ENCODE results near the gene B3GALT5.

Gene B3GALT5

DNA sequence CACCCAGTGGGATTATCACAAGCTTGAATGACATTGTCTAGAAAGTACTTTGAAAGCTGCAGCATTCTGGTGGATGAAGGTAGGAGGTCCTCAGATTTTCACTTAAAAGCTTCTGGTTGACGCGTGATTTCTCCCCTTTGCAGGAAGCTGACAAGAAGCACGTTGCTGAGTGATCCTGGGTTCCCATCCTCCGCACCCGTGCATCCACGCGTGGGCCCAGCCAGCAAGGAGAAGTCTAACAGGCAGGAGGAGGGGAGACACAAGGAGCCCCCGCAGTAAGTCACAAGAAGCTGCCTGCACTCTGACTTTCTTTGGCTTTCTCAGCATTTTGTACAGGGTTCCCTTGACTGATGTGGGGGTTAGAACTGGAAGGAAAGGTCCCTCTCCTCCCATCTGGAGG lies 7.8 kb upstream of the B3GALT5 start:
- no peak for DNase-seq (ENCODE audit: low read depth in 3 of 3, low spot score in 1 of 3)

DNA sequence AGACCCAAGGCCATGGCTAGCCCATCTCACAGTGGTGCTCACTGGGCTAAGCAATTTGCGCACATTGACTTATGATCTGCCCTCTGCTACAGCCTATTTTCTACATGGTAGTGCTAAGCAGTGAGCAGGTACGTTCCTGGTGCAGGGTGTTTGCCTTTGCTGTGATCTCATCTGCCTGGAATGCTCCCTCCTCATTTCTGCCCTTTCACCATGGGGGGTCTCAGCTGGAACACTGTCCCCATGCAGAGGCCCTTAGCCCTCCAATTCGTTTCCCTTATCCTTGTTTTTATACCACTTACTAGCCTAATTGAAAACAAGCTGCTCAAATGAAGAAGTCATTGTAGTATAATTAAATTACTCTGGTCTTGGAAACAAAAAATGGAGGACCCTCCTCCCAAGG lies 2.0 kb upstream of the B3GALT5 start:
- no peak for DNase-seq (ENCODE audit: low read depth in 3 of 3, low spot score in 1 of 3)

DNA sequence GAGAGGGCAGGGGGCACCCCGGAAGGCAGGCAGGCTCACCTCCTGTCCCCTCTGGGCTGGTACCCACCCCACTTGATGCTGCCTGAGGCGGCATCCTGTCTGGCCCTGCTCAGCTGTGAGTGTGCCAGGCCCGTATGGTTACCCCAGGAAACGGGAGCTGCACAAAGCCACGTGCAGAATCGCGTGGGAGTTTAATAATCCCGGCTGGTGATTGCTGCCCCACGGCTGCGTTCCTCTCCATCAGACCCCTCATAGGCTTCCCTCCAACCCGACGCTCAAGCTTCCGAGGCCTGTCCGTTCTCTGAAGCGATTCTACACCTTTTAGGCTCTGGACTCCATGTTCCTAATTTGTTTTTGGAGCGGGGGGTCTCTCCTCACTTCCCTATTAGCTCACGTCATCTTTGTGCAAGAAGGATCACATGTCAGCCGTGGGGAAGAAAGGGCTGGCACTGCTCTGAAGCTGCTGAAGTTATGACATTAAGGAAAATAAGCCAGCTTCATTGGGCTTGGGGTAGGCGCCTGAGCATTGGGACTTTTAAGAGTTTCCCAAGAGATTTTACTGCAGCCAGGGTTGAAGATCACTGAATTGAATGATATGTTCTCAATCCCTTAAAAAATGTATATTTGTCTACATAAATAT lies 1.1 kb upstream of the B3GALT5 start:
- DNase-seq (ENCODE audit: low read depth in 3 of 3, low spot score in 1 of 3), result no peak

DNA sequence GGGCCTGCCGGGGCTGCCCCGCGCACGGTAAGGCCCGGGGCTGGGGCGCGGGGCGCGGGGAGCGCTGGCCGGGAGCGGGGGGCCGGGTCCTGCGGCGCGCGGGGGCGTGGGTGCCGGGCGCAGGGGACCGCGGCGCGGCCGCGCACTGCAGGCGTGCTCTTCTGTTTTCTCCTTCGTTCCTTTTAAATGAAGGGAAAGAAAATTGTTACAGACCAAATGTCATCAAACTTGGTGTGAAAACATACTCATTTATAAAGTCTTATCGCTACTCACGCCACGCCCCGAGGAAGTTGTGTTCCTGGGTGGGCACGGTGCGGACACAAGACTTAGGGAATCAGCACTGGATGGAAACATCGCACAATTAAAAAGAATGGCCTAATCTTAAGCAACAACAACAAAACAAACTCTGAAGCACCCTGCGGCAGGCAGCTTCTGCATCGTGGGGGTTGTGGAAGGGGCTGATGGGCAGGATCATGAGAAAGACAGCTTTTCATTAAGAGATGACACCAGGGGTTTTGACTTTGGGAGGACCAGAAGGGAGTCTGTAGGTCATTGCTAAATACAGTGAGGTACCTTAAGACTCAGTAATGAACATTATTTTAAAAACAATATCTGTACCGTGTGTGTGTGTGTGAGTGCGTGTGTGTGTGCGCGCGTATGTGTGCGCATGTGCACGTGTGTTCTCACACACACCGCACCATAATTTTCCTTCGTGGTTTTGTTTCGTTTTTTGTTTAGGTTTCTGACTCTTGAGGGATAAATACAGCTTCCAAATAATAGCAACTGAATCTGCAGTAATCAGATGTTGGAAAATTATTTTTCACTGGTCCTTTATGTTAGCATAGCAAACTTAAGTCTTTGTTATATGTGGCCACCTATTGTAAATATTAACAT lies 548 bp downstream of the B3GALT5 start:
- DNase-seq (ENCODE audit: low read depth in 3 of 3, low spot score in 1 of 3), result no peak

DNA sequence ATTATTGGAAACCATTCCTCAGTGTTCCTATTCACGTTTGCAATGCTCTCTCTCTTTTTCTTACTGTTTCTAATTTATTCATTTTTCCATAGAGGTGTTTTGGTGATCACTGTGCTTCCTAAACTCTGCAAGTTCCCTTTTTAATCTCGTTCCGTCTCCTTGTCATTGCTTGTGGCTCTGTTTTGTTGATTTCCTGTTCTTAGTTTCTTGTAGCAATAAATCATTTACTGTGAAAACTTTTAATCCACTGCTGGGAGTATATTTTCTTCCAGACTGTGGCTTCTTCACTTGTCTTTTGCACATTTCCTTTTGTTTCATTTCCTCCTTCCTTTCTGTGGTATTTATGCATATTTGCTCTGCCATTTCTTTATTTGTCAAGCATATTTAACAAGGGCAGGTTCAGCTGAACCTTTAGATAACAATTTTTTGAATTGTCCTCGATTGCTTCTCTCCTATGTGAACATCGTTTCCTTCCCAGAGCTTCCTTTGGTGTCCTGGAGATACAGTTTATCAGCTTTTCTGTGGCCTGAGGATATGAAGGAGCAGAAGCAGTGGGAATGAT lies 3.6 kb downstream of the B3GALT5 start:
- DNase-seq (ENCODE audit: low read depth in 3 of 3, low spot score in 1 of 3), result no peak

DNA sequence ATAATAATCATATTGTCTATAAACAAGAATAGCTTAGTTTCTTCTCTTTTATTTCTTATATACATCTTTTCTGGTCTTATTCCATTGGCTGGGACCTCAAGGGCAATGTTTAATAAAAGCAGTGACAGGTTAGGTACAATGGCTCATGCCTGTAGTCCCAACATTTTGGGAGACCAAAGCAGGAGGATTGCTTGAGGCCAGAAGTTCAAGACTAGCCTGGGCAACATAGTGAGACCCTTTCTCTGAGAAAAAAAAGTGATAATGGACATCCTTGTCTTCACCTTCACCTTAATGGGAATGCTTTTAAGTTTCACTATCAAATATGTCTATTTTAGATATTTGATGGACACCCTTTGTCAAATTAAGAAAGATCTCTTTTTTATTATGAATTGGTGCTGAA lies 8.1 kb downstream of the B3GALT5 start:
- DNase-seq (ENCODE audit: low read depth in 3 of 3, low spot score in 1 of 3), result no peak

DNA sequence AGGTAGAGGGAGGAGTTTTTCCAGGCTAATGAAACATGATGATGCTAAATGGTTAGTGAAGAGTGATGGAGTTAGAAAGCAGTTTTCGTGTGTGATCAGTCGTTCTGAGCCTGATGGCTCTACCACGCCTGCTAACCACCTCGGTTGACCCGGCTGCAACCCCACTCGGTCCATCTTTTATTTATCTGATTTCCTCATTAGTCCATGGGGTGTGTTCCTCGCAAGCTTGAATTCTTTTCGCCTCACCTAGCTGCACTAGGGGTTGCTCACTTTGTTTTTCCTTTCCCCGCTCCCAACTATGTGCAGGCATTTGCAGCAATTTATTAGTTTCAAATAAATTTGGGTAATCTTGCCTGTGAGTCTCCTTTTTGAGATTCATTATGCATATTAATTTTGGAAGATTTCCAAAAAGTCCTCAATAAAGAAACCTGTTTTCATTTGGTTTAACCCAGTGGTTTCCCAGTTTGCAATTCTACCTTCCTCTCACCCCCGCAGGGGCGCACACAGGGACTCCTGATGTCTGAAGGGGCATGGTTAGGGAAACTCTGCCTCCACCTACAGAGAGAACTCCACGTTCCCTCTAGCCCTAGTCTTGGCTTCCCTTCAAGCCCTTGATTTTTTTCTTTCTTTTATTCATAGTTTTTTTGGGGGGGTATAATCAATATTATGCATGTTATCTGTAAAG lies 12.6 kb downstream of the B3GALT5 start:
- DNase-seq (ENCODE audit: low read depth in 3 of 3, low spot score in 1 of 3), result no peak

DNA sequence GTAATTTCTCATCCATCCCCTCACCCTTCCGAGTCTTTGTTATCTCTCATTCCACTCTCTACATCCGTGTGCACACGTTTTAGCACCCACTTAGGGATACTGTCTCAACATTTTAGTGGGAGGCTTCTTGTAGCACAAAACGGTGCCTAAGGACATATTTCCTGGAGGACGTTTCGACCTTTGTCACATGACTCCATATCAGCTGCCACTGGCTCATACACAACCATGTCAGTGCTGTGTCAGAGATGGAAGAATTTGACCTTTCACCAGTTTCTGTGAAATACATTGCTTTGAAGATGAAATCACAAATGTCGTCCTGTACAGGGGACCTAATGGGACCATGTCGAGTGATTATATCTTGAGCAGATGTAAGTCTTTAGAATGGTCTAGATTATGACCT lies 15.6 kb downstream of the B3GALT5 start:
- no peak for DNase-seq (ENCODE audit: low read depth in 3 of 3, low spot score in 1 of 3)

DNA sequence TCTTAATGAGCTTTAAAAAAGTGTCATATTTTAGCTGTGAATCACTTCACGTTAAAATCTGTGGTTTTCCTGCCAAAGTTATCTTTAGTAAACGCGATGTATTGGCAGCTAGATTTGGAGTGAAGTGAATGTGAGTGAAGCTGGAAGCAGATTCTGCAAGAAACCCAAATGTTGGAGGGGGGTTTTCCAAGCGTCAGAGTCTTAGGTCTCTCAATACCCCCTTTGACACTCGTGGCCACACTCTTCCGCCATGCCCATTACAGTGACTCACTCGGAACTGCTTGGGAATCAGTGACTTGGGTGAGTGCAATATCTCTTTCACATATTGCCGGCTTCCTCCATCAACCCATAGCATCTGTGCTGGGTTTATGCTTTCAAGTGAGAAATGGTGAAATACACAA lies 17.5 kb downstream of the B3GALT5 start:
- DNase-seq (ENCODE audit: low read depth in 3 of 3, low spot score in 1 of 3), result no peak

DNA sequence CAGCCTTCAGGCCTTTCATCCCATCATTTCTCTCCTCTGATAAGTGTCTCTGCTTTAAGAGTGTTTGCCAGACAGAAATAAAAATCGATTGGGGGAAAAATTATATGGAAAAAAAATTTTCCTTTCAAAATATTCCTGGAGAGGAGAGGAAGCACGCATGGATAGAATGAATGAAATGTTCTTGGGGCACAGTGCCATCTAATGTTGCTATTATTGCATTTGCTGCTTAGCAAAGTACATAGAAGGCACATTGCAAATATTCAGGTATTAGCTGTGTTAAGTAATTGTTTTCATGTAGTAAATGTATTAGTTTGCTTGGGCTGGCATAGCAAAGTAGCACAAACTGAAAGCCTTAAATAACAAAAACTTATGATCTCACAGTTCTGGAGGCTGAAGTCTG lies 18.1 kb downstream of the B3GALT5 start:
- no peak for DNase-seq (ENCODE audit: low read depth in 3 of 3, low spot score in 1 of 3)

DNA sequence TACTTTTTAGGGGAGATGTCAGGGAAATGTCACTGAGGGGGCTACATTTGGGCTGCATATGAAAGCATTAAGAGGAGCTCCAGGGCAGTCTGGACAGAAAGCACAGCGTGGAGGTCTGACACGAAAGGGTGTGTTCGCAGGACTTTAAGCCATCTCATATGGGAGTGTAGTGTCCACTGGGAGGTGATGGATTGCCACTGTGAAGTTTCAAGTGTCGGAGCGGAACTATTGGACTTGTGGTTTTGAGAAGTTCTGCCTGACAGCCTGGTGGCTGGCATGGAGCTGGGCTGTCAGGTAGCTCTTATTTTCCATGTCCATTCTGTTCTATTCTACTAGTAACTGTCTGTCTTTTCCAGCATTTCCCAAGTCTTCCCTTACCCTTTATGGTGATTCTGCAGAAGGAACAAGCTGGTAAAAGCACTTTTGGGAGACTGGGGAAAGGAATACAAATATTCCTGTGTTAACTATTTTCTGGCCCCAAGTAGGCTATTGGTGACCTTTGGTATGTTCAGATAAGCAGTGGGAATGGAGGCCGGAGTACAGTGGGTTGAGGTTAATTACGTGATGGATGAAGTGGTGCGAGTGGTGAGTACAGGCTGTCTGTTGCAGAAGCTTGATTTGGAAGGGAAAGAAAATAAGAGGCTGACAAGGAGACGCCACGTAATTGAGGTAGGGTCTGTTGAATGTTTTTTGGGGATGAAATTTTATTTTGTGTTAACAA lies 19.3 kb downstream of the B3GALT5 start:
- DNase-seq (ENCODE audit: low read depth in 3 of 3, low spot score in 1 of 3), result no peak

DNA sequence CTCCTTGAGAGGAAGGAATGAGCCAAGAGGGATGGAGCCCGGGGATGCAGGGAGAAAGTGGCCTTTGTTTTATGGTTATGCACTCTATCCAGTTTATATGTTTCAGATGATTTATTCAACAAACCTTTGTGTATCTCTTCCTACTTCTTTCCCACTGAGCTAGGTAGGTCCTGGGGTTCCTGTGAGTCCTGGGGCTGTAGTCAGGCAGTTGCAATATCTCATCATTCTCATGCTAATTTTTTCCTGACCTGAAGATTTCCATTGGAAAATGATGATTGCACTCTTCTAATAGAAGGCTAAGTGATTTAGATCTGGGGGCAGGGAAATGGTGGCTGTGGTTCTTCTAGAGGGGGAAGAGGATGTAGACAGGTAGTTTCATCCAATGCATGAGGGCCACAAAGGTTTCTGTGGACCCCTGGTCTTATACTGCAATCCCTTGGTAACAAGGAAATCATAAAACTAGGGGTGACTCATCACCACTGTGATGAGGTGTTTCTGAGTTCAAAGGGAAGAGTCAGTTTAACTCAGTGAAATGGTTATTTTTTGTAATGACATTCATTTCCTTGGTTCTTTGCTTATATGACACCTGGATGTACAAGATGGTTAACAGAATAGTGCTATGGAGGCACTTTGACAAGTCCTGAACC lies 20.2 kb downstream of the B3GALT5 start:
- no peak for DNase-seq (ENCODE audit: low read depth in 3 of 3, low spot score in 1 of 3)

DNA sequence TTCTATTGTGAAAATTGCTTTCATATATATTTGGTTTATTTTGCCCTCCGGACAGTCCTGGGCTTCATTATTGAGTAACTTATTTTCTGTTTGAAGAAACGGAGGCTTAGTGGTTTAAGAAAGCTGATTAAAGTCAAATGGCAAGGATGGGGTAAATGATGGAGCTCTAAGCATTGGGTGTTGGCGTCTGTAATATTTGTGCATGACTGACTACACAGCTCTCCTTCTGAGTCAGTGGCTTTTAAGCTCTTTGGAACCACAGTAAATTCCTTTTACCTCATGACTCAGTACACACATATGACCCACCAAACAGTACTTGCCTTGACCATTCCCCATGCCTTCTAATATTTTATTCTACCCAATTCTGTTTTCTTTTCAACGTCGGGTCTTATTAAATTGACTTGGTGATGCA lies 21.0 kb downstream of the B3GALT5 start:
- no peak for DNase-seq (ENCODE audit: low read depth in 3 of 3, low spot score in 1 of 3)

DNA sequence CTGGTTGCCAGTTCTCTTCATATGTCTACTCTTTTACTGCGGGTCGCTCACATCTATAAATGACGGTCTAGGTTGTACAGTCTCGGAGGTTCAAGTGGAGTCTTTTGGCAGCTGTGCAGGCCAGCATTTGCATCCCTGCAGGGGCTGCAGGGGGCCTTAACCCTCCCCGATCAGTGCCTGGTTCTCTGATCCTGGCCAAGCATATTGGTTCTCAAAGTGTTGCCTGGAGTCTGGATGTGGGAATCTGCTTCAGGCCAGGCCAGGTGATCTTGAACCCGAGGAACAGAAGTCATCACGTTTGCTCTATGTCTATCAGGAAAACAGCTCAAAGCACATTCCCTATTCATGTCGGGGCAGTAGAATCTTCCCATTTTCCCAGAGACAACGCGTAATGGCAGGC lies 21.8 kb downstream of the B3GALT5 start:
- no peak for DNase-seq (ENCODE audit: low read depth in 3 of 3, low spot score in 1 of 3)

DNA sequence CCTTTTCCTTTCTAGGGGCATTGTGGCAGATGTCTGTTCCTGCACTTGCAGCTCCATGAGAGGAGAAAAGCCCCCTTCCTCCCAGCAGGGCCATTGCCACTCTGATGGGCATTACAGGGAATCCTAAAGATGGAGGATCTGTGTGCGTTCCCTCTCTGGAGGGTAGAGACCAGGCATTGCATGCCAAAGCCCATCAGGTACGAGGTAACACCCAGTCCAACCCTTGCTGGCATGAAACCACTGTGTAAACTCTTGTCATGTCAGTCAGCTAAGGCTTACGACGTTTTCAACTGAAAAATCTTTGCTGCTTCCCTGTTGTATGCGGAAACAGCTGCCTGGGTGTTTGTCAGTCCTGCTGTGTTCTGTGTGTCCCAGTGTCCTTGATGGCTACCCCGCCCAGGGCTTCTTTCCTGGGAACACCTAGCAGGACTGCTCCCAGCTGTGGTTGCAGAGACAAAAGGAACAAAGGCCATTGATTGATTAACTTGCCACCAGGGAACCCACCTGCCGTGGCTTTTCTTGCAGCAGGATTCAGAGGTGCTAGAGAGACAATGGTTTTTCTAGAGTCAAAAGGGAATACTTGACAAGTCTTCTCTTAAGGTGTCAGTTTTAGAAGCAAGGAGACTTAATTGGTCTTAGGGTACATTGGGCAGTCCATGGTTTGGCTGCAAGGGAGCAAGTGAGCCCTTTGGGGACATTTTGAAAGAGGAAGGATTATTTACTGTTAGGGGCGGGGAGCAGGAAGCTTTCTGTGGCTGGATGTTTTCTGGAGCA lies 24.6 kb downstream of the B3GALT5 start:
- DNase-seq (ENCODE audit: low read depth in 3 of 3, low spot score in 1 of 3), result no peak

DNA sequence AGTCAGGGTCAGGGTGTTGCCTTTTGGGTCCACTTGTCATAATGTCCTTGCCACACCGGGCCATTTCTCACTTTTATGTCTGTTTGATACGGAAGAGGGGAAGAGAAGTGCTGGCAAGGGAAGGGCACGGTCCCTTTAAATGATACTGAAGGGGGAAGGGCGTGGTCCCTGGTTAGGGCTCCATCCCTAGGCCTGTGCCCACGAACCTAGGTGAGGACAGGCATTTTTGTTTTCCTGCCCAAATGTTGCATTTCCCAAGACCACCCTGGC lies 25.2 kb downstream of the B3GALT5 start:
- no peak for DNase-seq (ENCODE audit: low read depth in 3 of 3, low spot score in 1 of 3)

DNA sequence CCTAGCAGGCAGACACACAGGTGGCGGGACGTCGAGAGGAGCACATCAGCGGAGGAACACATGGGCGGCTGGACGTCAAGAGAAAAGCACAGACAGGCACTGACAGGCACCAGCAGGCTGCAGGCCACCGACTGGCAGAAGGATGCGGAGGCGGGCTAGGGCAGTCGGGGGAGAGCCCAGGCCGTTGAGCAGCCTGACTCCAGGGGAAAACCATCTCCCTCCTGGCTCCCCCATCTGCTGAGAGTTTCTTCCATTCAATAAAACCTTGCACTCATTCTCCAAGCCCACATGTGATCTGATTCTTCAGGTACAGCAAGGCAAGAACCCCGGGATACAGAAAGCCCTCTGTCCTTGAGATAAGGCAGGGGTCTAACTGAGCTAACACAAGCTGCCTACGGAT lies 25.5 kb downstream of the B3GALT5 start:
- no peak for DNase-seq (ENCODE audit: low read depth in 3 of 3, low spot score in 1 of 3)

DNA sequence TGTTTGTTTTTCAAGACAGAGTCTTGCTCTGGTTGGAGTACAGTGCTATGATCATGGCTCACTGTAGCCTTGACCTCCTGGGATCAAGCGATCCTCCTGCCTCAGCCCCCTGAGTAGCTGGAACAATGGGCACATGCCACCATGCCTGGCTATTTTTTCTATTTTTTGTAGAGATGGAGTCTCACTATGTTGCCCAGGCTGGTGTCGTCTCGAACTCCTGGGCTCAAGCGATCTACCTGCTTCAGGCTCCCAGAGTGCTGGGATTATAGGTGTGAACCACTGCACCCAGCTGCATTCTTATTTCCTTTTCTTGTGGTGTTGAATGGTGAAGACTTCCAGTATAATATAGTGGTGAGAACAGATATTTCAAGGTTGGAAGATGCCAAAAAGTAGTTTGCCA lies 28.0 kb downstream of the B3GALT5 start:
- DNase-seq (ENCODE audit: low read depth in 3 of 3, low spot score in 1 of 3), result no peak

DNA sequence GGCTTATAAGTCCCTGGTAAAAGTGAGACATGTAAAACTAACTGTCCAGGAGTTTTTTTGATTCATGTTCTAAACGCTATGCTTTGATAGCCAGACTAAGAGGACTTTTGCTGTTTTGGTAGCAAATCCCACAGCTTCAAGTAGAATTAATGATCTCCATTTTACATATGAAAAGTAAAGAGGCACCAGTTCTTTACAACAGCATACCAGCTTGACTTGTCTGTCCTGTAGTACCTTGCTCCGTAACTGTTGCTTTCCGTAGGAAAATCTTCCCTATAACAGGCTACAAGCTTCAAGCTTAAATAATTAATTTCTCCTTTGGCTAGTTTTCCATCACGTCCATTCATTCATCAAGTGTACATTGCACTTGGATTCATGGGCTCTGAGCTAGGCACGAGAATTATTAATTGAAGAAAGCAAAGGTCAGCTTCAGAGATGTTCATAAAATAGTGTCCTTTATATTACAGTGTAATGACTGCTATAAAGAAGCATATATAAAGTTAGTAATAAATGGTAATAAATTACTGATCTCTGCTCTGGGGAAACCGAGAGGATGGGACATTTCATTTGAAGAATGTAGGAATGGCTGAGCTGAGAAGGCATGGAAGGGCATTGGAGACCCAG lies 29.2 kb downstream of the B3GALT5 start:
- no peak for DNase-seq (ENCODE audit: low read depth in 3 of 3, low spot score in 1 of 3)

DNA sequence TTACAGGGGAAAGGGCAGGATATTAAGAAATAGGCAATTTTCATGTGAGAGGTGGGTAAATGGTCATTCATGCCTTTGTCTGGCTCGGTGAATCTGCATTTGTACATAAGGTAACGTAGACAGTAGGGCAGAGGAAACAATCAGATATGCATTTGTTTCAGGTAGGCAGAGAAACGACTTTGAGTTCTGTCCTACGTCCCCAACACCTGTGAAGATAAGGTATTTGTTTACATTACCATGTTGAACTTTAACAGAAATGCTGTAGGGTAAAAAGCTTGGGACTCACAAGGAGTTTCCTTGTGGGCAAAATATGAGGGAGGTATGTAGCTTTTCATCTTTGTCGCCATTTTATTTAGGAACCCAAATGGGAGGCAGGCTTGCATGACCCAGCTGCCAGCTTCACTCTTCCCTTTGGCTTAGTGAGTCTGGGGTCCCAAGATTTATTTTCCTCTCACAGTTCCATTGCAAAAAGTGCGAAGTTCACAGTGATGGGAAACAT lies 31.4 kb downstream of the B3GALT5 start:
- DNase-seq (ENCODE audit: low read depth in 3 of 3, low spot score in 1 of 3), result no peak

Data from stimulated activated CD4-positive, alpha-beta T cell treated with anti-CD3 and anti-CD28 coated beads, TNF-alpha, amount 100 ng/mL, for 1 hour (primary cell).